Measurements from ENCODE around the gene HSPB8.

The HSPB8 gene, protein sequence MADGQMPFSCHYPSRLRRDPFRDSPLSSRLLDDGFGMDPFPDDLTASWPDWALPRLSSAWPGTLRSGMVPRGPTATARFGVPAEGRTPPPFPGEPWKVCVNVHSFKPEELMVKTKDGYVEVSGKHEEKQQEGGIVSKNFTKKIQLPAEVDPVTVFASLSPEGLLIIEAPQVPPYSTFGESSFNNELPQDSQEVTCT

DNA sequence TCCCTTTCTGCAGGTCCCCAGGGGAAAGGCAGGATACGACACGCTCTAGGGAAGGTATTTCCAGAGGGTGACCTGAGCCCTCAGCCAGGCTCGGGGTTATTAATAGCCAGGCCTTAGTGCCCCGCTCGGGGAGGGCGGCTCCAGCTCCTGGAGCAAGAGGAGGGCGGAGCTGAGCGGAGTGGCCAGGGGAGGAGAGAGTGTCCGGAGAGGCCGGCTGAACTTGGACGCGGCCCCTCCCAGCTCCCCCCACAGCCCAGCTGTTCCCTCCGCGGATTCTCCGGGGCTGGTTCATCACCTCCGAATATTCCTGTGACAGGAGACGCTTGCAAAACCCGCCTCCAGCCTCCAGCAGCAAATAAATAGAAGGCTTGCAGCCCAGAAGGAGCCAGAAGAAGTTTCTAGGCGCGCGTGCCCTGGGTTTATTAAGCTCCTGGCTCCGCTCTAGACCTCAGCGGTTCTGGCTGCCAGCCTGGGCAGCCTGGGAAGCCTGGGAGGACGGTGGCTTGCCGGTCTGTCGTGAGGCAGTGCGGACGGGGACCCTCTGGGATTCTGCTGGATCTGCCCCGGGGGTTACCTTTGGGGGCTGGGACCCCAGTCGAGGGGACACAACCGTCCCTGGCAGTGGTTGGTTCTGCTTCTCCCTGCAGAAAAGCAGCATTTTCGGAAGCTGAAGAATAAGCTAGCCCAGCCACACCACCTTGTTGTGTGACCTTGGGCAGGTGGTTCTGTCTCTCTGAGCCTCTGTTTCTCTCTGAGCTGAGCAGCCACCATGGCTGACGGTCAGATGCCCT lies at the start of gene HSPB8:
Gene HSPB8, plus strand, starts transcription at position 388 of the 791 bp plus-strand sequence. Its CDS starts 382 bp downstream, at position 770.
- in situ Hi-C loops (cut with MboI; ENCODE audit: low sequenced_read_pairs), result no loop called here

DNA sequence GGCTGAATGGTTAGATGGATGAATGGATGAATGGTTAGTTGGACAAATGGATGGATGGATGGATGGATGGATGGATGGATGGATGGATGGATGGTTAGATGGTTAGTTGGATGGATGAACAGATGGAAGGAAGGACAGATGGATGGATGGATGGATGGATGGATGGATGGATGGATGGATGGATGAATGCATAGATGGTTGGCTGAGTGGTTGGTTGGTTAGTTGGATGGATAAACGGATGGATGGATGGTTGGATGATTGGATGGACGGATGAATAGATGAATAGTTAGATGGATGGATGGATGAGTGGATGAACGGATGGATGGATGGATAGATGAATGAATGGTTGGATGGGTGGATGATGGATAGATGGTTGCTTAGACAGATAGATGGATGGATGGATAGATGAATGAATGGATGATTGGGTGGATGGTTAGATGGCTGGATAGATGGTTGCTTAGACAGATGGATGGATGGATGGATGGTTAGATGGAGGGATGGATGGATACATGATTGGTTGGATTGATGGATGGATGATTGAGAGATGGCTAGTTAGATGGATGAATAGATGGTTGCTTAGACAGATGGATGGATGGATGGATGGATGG lies 48.8 kb upstream of the HSPB8 start:
- in situ Hi-C loops (cut with MboI; ENCODE audit: low sequenced_read_pairs), result no loop called here

DNA sequence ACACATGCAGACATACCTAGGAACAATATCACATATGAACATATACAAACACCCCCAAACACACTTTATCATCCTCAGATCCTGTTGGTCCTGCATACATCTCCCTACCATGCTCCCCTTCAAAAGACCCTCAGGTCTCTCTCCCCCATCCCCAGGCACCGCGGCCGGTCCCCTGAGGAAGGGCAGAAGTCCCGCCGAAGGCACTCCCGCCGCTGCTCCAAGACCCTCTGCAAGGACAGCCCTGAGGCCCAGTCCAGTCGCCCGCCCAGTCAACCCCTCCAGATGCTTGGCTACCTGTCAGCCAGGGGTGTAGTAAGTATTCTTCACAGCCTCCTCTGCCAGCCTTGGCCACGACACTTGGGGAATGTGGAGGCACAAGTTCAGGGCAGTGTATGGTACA lies 48.2 kb upstream of the HSPB8 start:
- in situ Hi-C loops (cut with MboI; ENCODE audit: low sequenced_read_pairs), result no loop called here

DNA sequence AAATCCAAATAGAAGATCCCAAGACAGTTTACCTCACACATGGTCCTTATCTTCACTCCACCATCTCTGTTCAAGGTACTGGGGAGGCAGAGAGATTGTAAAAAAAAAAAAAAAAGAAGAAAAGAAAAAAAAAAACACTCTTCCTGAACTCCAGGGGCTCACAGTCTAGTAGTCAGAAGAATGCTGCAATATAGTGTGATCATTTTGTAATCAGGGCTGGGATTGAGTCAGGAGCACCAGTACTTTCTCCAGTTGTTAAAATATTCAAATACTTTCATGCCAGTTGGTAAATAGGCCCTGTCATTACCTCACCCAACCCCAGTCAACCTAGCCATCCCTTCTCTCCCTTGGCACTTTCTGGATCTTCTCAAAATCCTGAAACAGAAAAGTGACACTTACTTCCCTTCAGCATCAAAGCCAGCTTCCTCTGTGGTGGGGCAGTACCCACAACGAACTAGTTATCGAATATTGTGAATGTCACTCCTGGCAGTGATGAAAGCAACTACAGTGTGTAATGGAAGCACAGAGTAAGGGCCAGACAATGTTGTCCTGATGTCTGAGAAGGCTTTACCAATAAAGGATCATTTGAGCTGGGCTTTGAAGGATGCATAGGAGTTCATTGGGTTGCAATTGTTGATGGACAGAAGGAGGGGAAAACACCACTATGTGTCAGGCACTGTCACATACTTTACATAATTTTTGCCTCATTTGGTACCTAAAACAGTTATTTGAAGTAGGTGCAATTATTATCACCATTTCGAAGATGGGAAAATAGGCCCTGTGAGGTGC lies 44.3 kb upstream of the HSPB8 start:
- in situ Hi-C loops (cut with MboI; ENCODE audit: low sequenced_read_pairs), result no loop called here

DNA sequence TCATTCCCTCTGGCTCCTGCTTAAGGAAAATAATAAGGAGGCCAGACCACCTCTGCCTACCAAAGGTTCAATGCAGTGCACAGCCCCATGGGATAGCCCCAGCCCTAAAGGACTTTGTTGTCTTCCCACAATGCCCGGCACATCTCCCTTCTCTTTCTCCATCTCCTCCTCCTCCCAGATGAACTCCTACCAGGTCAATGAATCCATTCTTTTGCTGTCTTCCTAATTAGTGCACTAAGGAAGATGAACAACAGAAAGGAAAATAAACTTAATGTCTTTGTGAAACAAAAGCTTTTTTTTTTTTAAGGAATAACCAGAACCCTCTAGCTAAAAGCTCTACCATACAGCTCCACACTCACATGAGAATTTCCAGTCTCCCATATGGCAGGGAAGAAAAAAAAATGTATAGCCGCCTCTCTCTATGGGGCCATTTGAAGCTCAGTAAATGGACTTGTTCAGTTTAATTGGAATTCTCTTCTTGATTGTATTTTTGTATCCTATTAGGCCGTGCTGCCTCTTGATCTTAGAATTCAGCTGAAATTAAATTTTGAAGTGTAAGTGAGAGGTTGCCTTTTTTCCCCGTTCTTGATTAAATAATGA lies 41.8 kb upstream of the HSPB8 start:
- in situ Hi-C loops (cut with MboI; ENCODE audit: low sequenced_read_pairs), result no loop called here

DNA sequence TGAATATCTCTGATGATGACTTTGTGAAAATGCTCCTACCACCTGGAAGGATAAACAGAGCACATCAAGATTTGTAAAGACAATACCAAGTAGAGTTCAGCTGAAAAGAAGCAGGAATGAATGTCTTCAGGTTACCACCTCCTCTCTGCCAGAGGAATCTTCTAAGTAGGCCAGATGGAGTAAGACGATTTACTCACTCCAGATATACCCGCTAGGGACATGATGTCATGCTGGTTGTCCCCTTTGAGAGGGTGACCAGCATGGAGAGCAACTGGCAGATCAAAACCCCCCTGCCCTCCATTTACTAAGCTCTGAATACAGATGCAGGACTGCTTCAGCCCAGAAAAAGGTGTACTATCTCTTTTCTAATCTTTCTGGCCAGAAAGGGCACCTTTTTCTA lies 39.3 kb upstream of the HSPB8 start:
- in situ Hi-C loops (cut with MboI; ENCODE audit: low sequenced_read_pairs), result no loop called here

DNA sequence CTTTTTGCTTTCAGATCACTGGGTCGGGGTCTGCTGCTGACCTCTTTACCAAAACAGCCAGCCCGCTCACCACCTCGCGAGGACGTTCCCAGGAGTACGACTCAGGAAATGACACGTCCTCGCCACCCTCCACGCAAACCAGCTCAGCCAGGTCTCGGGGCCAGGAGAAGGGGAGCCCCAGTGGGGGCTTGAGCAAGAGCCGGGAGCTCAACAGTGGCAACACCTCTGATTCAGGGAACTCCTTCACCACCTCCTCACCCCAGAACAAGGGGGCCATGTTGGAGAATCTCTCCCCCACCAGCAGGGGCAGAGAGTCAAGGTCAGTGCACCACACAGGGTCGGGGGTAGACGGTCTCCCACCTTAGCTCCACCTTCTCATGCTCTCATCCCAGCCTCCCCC lies 33.4 kb upstream of the HSPB8 start:
- in situ Hi-C loops (cut with MboI; ENCODE audit: low sequenced_read_pairs), result no loop called here

DNA sequence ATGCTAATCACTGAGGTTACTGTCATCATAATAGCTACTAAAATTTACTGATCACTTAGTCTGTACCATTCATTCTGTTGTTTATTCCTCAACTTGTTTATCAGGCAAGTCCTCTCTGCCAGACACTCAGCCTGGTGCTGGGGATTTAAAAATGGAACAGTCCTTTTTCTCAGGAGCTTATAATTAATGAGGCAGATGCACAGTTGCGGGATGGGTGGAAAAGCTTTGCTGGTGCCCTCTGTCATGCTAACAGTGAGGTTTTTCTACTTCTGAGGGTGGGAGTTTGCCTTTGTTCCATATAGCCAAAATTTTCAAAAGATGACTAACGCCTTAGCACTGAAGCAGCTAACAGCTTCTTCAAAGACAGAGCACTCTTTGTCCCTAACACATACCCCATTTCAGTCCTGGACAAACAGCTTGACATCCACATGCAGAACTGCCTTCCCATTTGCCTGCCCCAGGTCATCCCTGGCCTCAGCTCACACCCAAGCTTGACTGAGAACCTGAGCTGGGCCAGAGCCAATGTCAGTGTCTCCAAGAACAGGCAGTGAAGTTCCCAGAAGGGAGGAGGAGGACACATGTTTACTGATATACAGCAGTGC lies 30.8 kb upstream of the HSPB8 start:
- in situ Hi-C loops (cut with MboI; ENCODE audit: low sequenced_read_pairs), result no loop called here

DNA sequence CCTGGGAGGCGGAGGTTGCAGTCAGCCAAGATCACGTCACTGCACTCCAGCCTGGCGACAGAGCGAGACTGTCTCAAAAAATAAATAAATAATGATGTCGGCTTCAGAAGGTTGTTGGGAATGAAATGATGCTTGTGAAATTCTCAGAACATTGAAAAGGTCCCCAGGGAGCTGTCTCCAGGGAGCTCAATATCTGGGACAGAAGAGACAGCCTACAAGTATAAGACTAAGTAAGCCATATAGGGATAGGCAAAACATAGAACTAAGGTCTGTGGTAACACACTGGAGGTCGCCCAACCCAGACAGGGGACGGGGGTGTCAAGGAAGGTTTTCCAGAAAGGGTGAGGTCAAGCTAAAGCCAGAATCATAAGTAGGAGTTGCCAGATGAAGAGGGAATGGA lies 29.5 kb upstream of the HSPB8 start:
- in situ Hi-C loops (cut with MboI; ENCODE audit: low sequenced_read_pairs), result no loop called here

DNA sequence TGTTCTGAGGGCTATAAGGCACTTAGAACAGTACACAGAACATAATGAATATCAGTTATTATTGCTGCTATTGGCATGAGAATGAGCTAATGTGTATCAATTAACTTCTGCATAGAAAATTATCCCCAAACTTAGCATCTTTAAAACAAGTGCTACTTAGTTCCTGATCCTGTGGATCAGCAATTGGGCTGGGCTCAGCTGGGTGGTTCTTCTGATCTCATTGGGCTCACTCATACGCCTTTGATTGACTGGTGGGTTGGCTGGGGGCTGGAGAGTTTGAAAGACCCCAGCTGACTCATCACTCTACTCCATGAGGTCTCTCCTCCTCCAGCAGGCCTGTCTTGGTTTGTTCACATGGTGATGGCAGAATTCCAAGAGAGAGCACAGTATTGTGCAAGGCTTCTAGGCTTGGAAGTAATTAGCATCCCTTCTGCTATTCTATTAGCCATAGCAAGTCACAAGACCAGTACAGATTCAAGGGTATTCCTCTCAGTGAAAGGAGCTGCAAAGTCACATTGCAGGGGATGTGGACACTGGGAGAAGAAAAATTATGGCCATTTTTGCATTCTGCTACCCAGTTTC lies 27.2 kb upstream of the HSPB8 start:
- in situ Hi-C loops (cut with MboI; ENCODE audit: low sequenced_read_pairs), result no loop called here

DNA sequence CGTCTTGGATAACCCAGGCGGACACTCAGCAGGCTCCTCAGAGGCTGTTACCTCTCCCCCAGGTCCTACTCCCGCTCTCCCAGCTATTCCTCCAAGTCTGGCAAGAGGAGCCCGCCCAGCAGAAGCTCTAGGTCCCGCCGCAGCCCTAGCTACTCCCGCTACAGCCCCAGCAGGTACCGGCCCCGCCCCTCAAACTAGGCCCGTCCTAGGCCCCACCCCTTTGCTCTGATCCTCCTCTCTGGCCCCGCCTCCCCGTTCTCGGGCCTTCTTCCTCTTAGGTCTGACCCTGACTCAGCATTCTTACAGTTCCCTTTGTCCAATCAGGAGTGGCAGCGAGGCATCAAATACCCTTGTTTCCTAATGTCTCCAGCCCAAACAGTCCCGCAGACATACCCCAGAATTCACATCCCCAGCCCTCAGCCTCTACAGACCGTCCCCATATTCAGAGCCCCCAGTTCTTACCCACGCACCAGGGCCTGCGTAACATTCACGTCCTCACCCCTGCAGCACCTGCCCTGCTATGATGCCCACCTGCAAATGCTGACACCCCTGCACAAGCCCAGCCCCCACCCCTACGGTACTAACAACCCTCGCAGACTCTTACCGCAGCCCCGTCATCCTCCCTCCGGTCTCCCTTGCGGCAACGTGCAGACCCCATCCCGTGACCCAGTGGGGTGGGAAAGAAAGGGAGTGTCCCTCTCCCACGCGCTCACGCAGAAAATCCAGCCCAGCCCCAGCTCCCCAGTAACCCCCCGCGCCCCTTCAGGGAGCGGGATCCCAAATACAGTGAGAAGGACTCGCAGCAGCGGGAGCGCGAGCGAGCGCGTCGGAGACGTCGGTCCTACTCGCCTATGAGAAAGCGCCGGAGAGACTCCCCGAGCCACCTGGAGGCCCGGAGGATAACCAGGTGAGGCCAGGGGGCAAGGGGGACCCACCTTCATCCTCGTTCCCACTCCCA lies 25.0 kb upstream of the HSPB8 start:
- in situ Hi-C loops (cut with MboI; ENCODE audit: low sequenced_read_pairs), result no loop called here

DNA sequence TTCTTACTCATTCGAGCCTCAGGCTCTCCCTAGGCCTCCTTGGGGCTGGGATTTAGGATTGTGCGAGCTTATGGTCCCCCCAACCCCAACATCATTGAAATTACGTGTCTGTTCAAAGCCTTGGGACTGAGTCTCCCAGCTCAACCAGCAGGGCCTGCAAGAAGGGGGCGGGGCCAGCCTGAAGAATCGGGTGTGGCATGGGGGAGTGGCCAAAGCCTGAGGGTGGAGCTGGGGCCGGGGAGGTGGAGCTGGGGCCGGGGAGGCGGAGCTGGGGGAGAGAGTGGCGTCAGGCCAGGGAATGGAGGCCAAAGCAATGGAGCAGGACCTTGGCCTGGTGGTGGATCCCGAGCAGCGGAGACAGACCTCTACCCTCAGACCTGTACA lies 24.3 kb upstream of the HSPB8 start:
- in situ Hi-C loops (cut with MboI; ENCODE audit: low sequenced_read_pairs), result no loop called here

DNA sequence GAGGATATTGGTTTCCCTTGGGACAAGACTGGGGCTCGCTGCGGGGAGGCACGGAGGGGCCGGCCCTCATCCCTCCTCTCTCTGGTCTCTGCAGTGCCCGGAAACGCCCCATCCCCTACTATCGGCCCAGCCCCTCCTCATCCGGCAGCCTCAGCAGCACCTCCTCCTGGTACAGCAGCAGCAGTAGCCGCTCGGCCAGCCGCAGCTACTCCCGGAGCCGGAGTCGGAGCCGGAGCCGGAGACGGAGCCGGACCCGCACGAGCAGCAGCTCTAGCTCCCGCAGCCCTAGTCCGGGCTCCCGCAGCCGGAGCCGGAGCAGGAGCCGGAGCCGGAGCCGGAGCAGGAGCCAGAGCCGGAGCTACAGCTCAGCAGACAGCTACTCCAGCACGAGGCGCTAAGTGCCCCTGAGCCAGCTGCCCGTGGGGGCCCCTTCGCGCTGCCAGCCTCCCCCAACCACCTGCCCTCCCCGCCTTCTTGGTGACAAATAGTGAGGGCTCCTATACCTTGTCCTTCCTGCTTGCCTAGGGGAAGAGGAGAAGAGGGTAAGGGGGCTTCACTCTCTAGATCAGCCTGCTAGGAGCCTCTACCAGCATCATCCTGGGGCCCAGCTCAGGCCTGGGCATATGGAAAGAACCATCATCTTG lies 22.2 kb upstream of the HSPB8 start:
- in situ Hi-C loops (cut with MboI; ENCODE audit: low sequenced_read_pairs), result no loop called here

DNA sequence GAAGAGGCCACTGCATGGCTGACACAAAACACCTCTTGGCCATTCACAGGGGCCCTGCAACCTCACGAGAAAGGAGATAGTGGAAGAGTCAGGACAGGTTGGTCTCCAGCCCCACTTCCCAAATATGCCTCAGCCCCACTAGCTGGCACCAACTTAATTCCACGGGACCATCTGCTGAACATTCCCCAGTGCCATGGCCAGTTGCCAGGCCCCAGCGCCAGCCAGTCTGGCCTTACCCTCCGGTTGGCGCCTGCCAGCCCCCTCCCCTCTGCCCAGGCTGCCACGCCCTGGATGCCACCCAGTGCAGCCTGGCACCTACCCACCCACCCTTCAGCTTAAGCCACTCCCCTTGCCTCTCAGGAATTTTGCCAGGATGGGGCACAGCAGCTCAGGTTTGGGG lies 21.2 kb upstream of the HSPB8 start:
- in situ Hi-C loops (cut with MboI; ENCODE audit: low sequenced_read_pairs), result no loop called here

DNA sequence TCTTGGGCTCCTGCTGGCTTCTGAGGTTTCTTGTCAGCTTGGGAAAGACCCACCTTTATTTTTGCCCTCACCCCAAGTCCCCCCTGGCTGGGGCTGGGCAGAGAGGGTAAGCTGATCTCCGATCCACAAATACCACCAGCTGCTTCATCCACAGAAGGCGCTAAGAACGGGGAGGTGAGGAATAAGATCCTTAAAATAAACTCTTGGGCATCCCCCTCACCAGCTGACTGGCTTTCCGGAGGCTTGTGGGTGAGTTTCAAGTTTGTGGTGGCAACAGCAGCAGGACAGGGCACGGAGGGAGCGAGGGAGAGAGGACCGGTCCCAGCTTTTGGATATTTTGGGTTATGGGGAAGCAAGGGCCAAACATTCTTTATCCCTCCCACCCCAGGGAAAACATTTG lies 20.8 kb upstream of the HSPB8 start:
- in situ Hi-C loops (cut with MboI; ENCODE audit: low sequenced_read_pairs), result no loop called here

DNA sequence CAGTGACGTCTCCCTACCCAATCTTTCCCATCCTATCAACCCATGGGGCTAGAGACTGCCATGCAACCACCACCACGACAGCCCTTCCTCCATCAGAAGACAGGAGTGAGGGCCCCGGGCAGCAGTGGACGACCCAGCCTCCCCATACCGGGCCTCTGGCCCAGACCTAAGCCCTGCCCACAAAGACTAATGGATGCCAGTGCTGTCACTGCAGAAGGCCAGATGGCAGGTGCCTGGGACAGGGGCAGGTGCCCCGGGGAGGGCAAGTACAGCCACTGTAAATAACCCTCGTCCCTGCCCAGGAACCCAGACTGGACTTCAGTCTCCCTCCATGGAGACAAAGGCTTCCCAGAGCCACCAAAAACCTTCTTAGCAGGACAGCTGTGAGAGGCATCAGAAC lies 20.3 kb upstream of the HSPB8 start:
- in situ Hi-C loops (cut with MboI; ENCODE audit: low sequenced_read_pairs), result no loop called here

DNA sequence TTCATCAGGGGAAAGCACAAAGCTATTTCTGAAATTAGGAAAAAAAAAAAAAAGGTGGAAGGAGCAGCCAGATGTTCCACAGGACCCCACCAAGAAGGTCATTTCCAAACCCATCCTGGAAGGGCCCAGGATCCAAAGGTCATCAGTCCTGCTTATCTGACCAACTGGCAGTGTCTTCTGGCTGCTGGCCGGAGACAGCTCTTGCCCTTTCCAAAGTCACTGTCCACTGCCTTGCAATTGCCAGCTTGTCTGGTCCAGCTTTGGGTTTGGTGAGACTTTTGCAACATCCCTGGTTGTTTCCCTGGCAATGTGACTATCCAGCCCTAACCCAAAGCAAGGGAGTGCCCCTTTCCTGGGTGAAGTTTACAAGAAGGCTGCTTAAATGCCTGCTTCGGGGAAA lies 18.9 kb upstream of the HSPB8 start:
- in situ Hi-C loops (cut with MboI; ENCODE audit: low sequenced_read_pairs), result no loop called here

DNA sequence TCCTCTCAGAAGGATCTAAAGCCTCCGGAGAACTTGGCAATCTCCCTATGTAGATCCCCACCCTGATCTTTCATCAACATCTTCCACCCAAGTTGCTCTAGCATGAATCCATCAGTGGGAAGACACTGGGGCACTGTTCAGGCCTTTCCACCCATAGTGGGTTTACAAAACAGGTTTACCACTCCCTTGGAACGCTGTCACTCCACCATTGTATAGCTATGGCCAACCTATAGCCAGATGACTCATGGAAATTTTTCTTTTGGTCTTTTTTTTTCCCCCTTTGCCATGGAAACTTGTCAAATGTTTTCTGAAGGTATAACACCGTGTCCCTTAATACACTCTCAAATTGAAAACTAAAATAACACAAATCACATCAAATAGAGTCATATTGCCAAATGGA lies 10.8 kb upstream of the HSPB8 start:
- in situ Hi-C loops (cut with MboI; ENCODE audit: low sequenced_read_pairs), result no loop called here

DNA sequence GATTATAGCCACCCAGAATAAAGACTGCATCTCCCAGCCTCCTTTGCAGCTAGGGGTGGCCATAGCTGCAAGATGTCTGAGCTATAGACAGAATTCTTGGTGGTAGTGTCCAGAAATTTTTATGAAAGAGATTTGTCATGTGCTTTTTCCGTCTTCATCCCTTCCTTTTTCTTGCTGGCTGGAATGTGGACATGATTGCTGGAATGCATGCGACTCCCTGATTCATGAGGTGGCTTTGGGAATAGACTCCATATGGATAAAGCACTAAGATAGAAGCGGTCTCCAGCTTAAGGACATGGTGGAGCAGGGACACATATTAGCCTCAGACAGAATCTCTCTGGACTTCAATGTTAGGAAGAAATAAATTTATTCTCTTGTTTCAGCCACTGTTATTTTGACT lies 10.0 kb upstream of the HSPB8 start:
- in situ Hi-C loops (cut with MboI; ENCODE audit: low sequenced_read_pairs), result no loop called here
